ENCODE measurements around the gene SRRM3.
"Not testable (repeated sequence)": the region's sequence is repeated elsewhere in the genome, so short reads cannot be mapped to it uniquely, and the experiment has no call there.

Gene SRRM3

GRCh38 chr7:76201732-76202665 lies at the start of gene SRRM3:
Gene SRRM3 (plus strand): TSS chr7:76201896. CDS start chr7:76235067, 33,171 bp downstream.
- peak; percentile 25 for DNase-seq

GRCh38 chr7:76151932-76152331 lies 49.8 kb upstream of the SRRM3 start:
- no peak for DNase-seq

- DNase-seq, result not testable (repeated sequence)
Measured at GRCh38 chr7:76153571-76154230, 48.0 kb upstream of the SRRM3 start.

GRCh38 chr7:76155938-76156337 lies 45.8 kb upstream of the SRRM3 start:
- no peak for DNase-seq

- DNase-seq, result not testable (repeated sequence)
Measured at GRCh38 chr7:76156992-76157685, 44.6 kb upstream of the SRRM3 start.

- not testable (repeated sequence) for DNase-seq
Measured at GRCh38 chr7:76158416-76158815, 43.3 kb upstream of the SRRM3 start.

- not testable (repeated sequence) for DNase-seq
Measured at GRCh38 chr7:76162416-76163170, 39.1 kb upstream of the SRRM3 start.

- DNase-seq, result not testable (repeated sequence)
Measured at GRCh38 chr7:76163812-76164211, 37.9 kb upstream of the SRRM3 start.

GRCh38 chr7:76165106-76165972 lies 36.4 kb upstream of the SRRM3 start:
- DNase-seq, result no peak

- no peak for DNase-seq
Measured at GRCh38 chr7:76165973-76166403, 35.7 kb upstream of the SRRM3 start.

- DNase-seq, result peak; percentile 51
Measured at GRCh38 chr7:76166404-76167255, 35.1 kb upstream of the SRRM3 start.

- DNase-seq, result no peak
Measured at GRCh38 chr7:76173566-76174205, 28.0 kb upstream of the SRRM3 start.

- DNase-seq, result not testable (repeated sequence)
Measured at GRCh38 chr7:76176951-76177350, 24.7 kb upstream of the SRRM3 start.

GRCh38 chr7:76179686-76180085 lies 22.0 kb upstream of the SRRM3 start:
- DNase-seq, result no peak

GRCh38 chr7:76182225-76182960 lies 19.3 kb upstream of the SRRM3 start:
- no peak for DNase-seq

- DNase-seq, result no peak
Measured at GRCh38 chr7:76185187-76185896, 16.4 kb upstream of the SRRM3 start.

GRCh38 chr7:76187272-76187671 lies 14.4 kb upstream of the SRRM3 start:
- DNase-seq, result no peak

- DNase-seq, result no peak
Measured at GRCh38 chr7:76189276-76189675, 12.4 kb upstream of the SRRM3 start.

All from cortex of kidney (tissue), 1 donor.